ENCODE measurements around the gene GGCT. TPM values are rescaled to one million over a fixed set of nuclear protein-coding genes. Genes with fewer than 3 reads are reported as not detected.

GGCT gene
- total RNA-seq, 2 experiments from 2014 or later, result 6.3 to 6.6 TPM

DNA sequence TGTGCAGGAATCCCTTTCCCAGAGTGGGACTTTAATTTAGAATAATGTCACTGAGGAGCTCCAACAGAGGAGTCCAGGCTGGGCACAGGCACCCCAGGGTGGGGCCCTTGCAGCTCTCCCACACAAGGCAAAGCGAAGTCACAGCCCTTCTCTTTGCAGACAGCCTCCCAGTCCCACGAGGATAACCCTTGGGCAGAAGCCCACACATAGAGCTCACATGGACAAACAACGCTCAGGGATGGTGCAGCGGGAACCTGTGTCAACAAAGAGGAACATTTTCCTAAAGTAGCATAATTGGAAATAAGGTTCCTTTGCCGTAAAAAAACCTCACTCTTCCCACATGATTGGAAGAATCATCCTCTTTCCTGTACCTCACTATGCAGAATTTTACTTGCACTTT, 29.3 kb upstream of the GGCT start:
- no peaks in the 10 kb centered on the region for H3K4me1 ChIP-seq (ENCODE audit: insufficient read depth, low read length)
- Mint-ChIP-seq H3K27ac (no peak overlapping the region), H3K36me3 (ENCODE audit: low read depth) (peaks cover 14% of the 10 kb centered on the region), H3K27me3 (no peaks in the 10 kb centered on the region), H3K9me3 (no peaks in the 10 kb centered on the region), H3K4me1 (ENCODE audit: low read depth) (no peaks in the 10 kb centered on the region), H3K4me3 (no peak overlapping the region)
- ChIA-PET POLR2A (no interaction called here), CTCF (no interaction called here)
- TF ChIP-seq, protein P1, sequence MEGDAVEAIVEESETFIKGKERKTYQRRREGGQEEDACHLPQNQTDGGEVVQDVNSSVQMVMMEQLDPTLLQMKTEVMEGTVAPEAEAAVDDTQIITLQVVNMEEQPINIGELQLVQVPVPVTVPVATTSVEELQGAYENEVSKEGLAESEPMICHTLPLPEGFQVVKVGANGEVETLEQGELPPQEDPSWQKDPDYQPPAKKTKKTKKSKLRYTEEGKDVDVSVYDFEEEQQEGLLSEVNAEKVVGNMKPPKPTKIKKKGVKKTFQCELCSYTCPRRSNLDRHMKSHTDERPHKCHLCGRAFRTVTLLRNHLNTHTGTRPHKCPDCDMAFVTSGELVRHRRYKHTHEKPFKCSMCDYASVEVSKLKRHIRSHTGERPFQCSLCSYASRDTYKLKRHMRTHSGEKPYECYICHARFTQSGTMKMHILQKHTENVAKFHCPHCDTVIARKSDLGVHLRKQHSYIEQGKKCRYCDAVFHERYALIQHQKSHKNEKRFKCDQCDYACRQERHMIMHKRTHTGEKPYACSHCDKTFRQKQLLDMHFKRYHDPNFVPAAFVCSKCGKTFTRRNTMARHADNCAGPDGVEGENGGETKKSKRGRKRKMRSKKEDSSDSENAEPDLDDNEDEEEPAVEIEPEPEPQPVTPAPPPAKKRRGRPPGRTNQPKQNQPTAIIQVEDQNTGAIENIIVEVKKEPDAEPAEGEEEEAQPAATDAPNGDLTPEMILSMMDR (IDR thresholded peaks at IDR 0.05), result no peak
- ATAC-seq (ENCODE audit: poor library complexity) (no peak), DNase-seq (no peak)
- intact Hi-C loops (cut with DNase I, micrococcal nuclease), result no loop called here
- no peak overlapping the region for H3K4me3 ChIP-seq (ENCODE audit: low read length)
- H3K27ac ChIP-seq (ENCODE audit: low read depth in 1 of 2, low read length in 2 of 2), result no peak overlapping the region
- H3K27me3 ChIP-seq (ENCODE audit: control insufficient read depth in 1 of 2, insufficient read depth in 2 of 2, low read length in 2 of 2), result no peaks in the 10 kb centered on the region
- H3K9me3 ChIP-seq (ENCODE audit: control insufficient read depth in 1 of 2, insufficient read depth in 1 of 2, low read length in 2 of 2), result no peaks in the 10 kb centered on the region
- H3K36me3 ChIP-seq (ENCODE audit: insufficient read depth, low read length), result no peaks in the 10 kb centered on the region

DNA sequence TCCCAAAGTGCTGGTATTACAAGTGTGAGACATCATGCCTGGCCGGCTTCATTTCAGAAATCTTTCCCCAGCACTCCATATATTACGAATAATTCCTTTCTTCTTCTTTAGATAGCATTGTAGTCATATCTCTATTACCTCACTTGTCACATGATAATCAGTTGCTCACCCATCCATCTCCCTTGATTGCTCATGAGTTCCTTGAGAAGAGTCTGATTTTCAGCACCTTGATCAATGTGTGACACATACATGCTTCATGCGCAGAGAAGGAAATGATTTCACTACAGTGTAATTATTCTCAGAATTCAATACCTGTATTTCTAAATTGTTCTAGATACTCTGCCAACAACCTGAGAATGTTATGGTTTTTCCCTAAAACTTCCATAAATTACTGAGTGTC, 26.7 kb upstream of the GGCT start:
- H3K9me3 Mint-ChIP-seq, result no peaks in the 10 kb centered on the region
- H3K36me3 ChIP-seq (ENCODE audit: insufficient read depth, low read length), result no peaks in the 10 kb centered on the region
- no peak overlapping the region for H3K27ac Mint-ChIP-seq
- intact Hi-C loops (cut with DNase I, micrococcal nuclease), result no loop called here
- H3K27me3 Mint-ChIP-seq, result no peaks in the 10 kb centered on the region
- ChIA-PET POLR2A (no interaction called here), CTCF (interaction anchor here (0.6 kb wide), 1 partner anchor 1248 kb away, joined by 3 read pairs; no protein-coding TSS in a partner anchor)
- ATAC-seq (ENCODE audit: poor library complexity) (no peak), DNase-seq (no peak)
- H3K4me1 ChIP-seq (ENCODE audit: insufficient read depth, low read length), result no peaks in the 10 kb centered on the region
- no peaks in the 10 kb centered on the region for H3K27me3 ChIP-seq (ENCODE audit: control insufficient read depth in 1 of 2, insufficient read depth in 2 of 2, low read length in 2 of 2)
- H3K9me3 ChIP-seq (ENCODE audit: control insufficient read depth in 1 of 2, insufficient read depth in 1 of 2, low read length in 2 of 2), result no peaks in the 10 kb centered on the region
- no peaks in the 10 kb centered on the region for H3K4me1 Mint-ChIP-seq (ENCODE audit: low read depth)
- TF ChIP-seq, protein P1 (IDR thresholded peaks at IDR 0.05), result no peak
- H3K27ac ChIP-seq (ENCODE audit: low read depth in 1 of 2, low read length in 2 of 2), result no peak overlapping the region
- no peak overlapping the region for H3K4me3 Mint-ChIP-seq
- H3K36me3 Mint-ChIP-seq (ENCODE audit: low read depth), result no peaks in the 10 kb centered on the region
- no peak overlapping the region for H3K4me3 ChIP-seq (ENCODE audit: low read length)

DNA sequence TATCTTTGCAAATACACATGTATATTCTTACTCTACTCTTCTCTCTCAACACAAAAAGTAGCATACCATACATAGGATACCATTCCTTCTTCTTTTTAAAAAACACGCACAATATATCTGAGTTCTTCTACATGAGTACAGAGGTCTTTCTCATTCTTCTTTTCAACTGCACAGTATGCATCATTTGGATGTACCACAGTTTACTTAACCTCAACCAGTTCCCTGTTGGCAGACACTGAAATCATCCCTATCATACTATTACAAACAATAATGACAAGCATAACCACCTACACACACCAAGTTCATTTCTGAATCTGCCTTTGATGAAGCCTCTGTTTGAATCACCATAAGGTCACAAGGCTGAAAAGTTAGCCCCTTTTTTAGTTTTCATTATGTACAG, 25.7 kb upstream of the GGCT start:
- Histone ChIP-seq H3K36me3 (ENCODE audit: insufficient read depth, low read length) (no peaks in the 10 kb centered on the region), H3K4me3 (ENCODE audit: low read length) (no peak overlapping the region), H3K27ac (ENCODE audit: low read depth in 1 of 2, low read length in 2 of 2) (no peak overlapping the region), H3K27me3 (ENCODE audit: control insufficient read depth in 1 of 2, insufficient read depth in 2 of 2, low read length in 2 of 2) (no peaks in the 10 kb centered on the region), H3K9me3 (ENCODE audit: control insufficient read depth in 1 of 2, insufficient read depth in 1 of 2, low read length in 2 of 2) (no peaks in the 10 kb centered on the region), H3K4me1 (ENCODE audit: insufficient read depth, low read length) (no peaks in the 10 kb centered on the region)
- H3K4me1 Mint-ChIP-seq (ENCODE audit: low read depth), result no peaks in the 10 kb centered on the region
- no peak overlapping the region for H3K27ac Mint-ChIP-seq
- no peak for ATAC-seq (ENCODE audit: poor library complexity)
- no peak for DNase-seq
- no peak overlapping the region for H3K4me3 Mint-ChIP-seq
- no peaks in the 10 kb centered on the region for H3K27me3 Mint-ChIP-seq
- TF ChIP-seq, protein P1 (IDR thresholded peaks at IDR 0.05), result no peak
- H3K36me3 Mint-ChIP-seq (ENCODE audit: low read depth), result no peaks in the 10 kb centered on the region
- ChIA-PET CTCF (no interaction called here), POLR2A (no interaction called here)
- no peaks in the 10 kb centered on the region for H3K9me3 Mint-ChIP-seq
- intact Hi-C loops (cut with DNase I, micrococcal nuclease), result no loop called here
